ENCODE results near the gene MYH1. TPM values are rescaled to one million over a fixed set of nuclear protein-coding genes. Genes with fewer than 3 reads are reported as not detected.

MYH1 gene
- total and polyA plus RNA-seq, 2 experiments from 2014 or later: not detected

- TF ChIP-seq ZNF462 (CRISPR knock-in tag; IDR thresholded peaks at IDR 0.05) (no peak), CTCF (conservative IDR thresholded peaks at IDR 0.05; ENCODE audit: low read depth in 2 of 2) (no peak)
These were observed 26.3 kb downstream of the MYH1 start (continued) for GRCh38 chr17:10492004-10492403.

- DNase-seq (ENCODE audit: low spot score): no peak
- Histone ChIP-seq H3K4me3 (no peak overlapping the region), H3K4me1 (ENCODE audit: insufficient read depth) (no peaks in the 10 kb centered on the region), H2AFZ (no peak overlapping the region), H3F3A (replicated peaks; ENCODE audit: low read depth) (no peaks in the 10 kb centered on the region), H3K4me2 (no peak overlapping the region), H3K36me3 (ENCODE audit: insufficient read depth) (no peaks in the 10 kb centered on the region; the same call in 1 of the 2 replicates), H3K27me3 (ENCODE audit: insufficient read depth) (no peaks in the 10 kb centered on the region), H4K20me1 (replicated peaks; ENCODE audit: insufficient read depth) (no peaks in the 10 kb centered on the region), H3K79me2 (replicated peaks; ENCODE audit: insufficient read depth) (no peaks in the 10 kb centered on the region), H3K27ac (ENCODE audit: low read depth) (no peak overlapping the region), H3K9me2 (ENCODE audit: insufficient read depth) (peaks cover 4% of the 10 kb centered on the region; the same call in 1 of the 2 replicates)
- H3K36me3 Mint-ChIP-seq (ENCODE audit: low read depth): peaks cover 28% of the 10 kb centered on the region
- no peaks in the 10 kb centered on the region for H3K4me1 Mint-ChIP-seq
- no peak for ATAC-seq
- no peak overlapping the region for H3K27ac Mint-ChIP-seq
- H3K27me3 Mint-ChIP-seq (ENCODE audit: insufficient read depth, low read depth, poor library complexity): no peaks in the 10 kb centered on the region
- H3K9me3 Mint-ChIP-seq: peaks cover 51% of the 10 kb centered on the region
- no peak overlapping the region for H3K4me3 Mint-ChIP-seq
- TF ChIP-seq CREB1 (CRISPR knock-in tag; IDR thresholded peaks at IDR 0.05; ENCODE audit: low read depth) (no peak), REST (IDR thresholded peaks at IDR 0.05; ENCODE audit: unreplicated experiment) (no peak), JUNB (IDR thresholded peaks at IDR 0.05; ENCODE audit: unreplicated experiment) (no peak)
These were observed 36.1 kb downstream of the MYH1 start for GRCh38 chr17:10482252-10482651.
